ENCODE data around the gene SHCBP1L.
"Not testable (repeated sequence)": the region's sequence is repeated elsewhere in the genome, so short reads cannot be mapped to it uniquely, and the experiment has no call there.

The SHCBP1L gene

GRCh38 chr1:182962554-182963115, 9.7 kb upstream of the SHCBP1L start:
- DNase-seq: peak; percentile 10

- DNase-seq: no peak
Measured at GRCh38 chr1:182960046-182960445, 7.1 kb upstream of the SHCBP1L start.

DNA sequence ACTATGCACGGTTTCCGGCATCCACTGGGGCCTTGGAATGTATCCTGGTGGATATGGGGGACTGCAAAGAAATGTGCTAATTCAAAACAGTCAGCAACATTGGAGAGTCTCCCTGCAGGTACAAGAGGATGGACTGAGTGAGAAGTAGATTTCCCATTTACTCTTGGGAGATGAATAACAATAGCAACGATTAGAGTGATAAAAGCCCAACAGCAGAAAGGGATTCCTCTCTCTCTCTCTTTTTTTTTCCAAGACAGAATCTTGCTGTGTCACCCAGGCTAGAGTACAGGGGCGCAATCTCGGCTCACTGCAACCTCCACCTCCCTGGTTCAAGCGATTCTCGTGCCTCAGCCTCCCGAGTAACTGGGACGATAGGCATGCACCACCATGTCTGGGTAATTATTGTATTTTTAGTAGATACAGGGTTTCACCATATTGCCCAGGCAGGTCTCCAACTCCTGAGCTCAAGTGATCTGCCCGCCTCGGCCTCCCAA, 5.0 kb upstream of the SHCBP1L start:
- DNase-seq: no peak

GRCh38 chr1:182956708-182957365, 3.9 kb upstream of the SHCBP1L start:
- DNase-seq: no peak

DNA sequence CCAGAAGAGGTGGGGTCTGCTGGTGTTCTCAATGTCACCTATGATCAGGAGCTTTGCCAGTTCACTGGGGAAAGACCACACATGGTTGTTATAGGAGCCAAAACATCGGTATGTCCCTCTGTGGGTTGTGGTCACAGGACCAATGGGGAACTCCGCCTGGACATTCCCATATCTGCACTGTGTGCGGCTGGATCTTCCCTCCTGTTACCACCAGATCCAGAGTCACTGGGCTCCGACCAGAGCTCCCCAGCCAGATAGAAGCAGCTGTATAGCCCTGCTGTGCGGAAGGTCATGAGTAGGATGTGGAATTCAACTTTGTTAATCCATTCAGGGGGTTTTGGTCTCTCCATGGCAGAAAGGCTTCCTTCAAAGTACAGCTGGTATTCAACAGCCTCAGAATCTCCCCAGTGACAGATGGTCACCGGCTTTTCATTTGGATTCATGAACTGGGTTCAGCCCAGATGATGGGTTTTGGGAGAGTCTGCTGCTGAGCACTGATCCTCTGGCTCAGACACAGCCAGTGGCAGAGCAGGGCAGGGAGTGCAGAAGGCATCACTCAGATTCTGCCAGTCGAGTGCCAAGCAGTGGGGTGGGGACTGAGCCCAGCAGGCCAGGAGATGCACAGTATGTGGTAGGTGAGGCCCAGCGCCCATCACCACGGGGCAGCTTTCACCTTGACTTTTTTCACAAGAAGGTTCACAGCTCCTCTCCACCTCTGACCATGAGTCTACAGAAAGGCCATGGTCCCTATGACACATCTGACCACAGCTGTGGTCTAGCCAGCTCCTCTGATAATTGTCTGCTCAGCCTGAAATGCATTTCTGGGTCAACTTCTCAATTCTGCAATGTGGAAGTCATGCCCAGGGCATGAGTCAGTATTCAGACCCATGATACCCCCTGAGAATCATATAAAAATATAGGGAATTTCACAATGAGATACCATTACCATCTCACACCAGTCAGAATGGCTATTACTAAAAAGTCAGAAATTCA, 2.9 kb upstream of the SHCBP1L start:
- no peak for DNase-seq

DNA sequence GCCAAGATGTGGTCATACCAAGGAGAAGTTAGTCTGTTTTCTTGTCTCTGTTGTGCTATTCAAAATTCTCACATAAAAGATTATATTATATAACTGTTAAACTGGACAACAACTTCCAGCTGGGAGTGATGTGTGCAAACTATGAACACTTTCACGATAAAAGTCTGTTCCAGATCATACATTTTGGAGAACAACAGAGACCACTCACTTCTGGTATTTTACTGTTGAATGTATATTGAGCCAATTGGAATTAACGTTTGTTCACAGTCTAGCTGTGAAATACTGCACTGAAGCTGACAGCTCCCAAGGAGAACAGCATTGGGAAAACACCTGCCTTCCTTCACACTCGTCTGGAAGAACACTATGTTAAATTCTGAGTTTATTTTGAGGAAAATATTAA, 860 bp upstream of the SHCBP1L start:
- DNase-seq: no peak

- not testable (repeated sequence) for DNase-seq
Measured at GRCh38 chr1:182943336-182943735, 9.6 kb downstream of the SHCBP1L start.

DNA sequence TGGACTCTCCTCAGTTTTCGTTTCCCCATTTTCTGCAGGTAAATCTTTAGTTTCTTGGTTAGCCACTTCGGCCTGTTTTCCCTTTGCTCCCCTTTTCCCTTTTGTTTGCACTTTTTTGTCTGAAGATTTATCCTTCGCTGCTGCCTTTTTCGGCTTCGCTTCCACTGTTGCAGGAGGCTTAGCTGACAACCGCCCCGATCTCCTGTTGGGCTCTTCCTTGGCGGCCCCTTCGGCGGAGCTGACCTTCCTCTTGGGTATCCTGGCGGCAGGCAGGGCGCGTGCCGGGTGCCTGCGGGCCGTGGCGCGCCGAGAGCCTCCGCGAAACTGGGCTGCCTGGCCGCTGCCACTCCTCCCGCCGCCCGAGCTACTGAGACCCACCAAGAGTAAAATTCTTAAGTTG, 10.8 kb downstream of the SHCBP1L start:
- not testable (repeated sequence) for DNase-seq

DNA sequence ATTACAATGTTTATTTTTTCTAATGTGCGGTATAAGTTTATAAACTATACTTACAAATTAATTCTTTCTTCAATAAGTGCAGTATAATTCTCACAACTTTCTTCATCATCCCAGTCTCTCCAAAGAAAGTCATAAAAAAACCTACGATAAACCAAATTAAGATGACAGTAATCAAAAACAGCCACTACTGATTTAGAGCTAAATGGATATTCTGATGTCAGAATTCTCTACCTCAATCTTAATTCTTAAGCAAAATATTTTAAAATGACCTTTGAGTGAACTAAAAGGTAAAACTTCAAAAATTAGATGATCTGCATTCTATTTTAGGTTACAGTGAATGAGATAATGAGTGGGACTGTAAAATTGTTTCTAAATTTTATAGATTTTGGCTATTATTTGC, 13.6 kb downstream of the SHCBP1L start:
- no peak for DNase-seq

DNA sequence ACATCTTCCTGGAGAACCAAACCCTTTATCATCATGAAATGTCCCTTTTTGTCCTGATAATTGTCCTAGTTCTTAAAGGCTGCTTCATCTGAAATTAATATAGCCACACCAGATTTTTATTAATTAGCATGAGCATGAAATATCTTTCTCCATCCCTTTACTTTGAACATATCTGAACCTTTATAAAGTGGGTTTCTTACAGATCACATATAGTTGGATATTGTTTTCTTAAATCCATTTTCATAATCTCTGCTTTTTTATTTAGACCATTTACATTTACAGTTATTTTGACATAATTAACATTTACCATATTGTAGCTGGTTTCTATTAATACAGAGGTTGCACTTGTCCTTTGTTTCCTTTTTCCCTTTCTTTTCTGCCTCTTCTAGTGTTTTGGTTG, 17.2 kb downstream of the SHCBP1L start:
- no peak for DNase-seq

DNA sequence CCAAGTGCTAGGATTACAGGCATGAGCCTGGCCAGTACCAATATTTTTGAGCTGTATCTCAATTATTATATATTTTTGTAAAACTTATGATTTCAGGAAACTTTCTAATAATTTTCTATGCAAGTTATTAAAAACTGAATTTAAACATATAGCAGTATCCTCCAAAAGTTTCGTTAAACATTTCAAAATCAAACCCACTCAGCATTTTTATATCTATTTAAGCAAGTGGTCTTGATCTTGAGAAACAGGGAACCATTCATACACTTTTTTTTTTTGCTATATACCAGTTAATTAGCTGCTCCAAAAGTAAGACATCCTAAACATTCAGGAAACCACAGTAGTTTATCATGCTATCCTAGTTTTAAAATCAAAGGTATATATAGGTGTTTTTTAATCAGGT, 22.0 kb downstream of the SHCBP1L start:
- DNase-seq: no peak

DNA sequence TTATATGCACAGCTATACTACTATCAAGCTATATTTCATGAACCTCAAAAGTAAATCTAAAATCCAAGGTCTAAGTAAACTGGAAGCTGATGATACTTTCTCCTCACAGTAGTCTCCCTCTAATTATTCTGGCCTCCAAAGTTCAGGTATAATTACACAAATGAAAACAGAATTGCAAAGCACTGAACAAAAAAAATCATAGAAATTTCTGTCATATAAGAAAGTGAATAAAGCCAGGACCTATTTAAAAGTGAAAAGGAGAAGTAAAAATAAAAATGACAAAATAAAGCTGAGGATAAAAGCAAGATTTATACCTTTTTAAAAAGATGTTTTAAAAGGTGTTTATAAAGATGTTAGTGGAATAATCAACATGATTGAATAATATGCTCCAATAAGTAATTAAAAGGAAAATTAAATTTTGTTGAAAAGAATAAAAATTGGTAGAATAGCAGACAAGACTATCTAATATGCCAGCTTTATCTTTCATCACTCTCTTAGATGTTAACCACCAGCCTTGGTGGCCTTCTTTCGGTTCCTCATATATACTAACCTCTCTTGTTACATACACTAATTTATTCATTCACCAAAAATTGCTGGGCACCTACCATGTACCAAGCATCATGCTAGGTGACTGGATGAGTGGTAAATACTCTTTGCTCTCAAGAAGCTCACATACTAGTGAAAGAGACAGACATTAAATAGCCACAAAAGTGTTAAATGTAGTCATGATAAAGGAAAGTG, 25.1 kb downstream of the SHCBP1L start:
- DNase-seq: no peak

DNA sequence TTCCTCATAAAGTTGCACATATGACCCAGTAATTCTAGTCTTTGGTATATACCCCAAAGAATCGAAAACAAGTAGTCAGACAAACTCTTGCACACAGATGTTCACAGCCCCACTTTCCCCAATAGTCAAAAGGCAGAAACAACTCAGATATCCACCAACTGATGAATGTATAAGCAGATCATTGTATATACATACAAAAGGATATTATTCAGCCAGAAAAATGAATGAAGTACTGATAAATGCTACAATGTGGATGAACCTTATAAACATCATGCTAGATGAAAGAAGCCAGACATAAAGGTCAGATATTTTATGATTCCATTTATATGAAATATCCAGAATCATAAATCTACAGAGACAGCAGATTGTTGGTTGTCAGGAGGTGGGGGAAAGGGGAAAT, 27.3 kb downstream of the SHCBP1L start:
- no peak for DNase-seq

DNA sequence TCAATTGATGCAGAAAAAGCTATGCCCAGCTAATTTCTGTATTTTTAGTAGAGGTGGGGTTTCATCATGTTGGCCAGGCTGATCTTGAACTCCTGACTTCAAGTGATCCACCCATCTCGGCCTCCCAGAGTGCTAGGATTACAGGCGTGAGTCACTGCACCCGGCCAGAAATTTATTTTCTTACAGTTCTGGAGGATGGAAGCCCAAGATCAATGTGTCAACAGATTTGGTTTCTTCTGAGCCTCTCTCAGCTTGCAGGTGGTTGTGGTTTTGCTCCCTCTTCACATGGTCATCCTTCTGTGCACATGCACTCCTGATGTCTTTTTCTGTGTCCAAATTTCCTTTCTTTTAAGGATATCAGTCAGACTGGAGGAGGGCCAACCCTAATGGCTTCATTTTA, 35.6 kb downstream of the SHCBP1L start:
- no peak for DNase-seq

GRCh38 chr1:182913401-182913800, 39.6 kb downstream of the SHCBP1L start:
- no peak for DNase-seq

- DNase-seq: no peak
Measured at GRCh38 chr1:182910143-182910542, 42.8 kb downstream of the SHCBP1L start.

DNA sequence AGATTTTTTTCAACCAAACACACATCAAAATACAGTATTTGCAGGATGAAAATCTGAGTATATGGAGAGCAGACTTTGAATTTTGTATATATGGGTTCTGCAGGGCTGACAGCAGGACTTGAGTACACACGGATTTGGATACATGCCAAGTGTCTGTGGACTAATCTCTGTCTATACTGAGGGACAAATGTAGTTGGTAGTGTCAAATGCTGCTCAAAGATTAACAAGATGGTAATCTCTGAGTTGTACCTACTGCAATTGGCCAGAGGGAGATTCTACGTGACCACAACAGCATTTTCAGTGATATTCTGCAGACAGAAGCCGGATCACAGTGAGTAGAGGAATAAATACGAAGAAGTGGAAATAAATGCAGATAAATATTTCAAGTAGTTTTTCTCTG, 43.4 kb downstream of the SHCBP1L start:
- no peak for DNase-seq

- no peak for DNase-seq
Measured at GRCh38 chr1:182905321-182905720, 47.6 kb downstream of the SHCBP1L start.

GRCh38 chr1:182901946-182902345, 51.0 kb downstream of the SHCBP1L start:
- not testable (repeated sequence) for DNase-seq

- no peak for DNase-seq
Measured at GRCh38 chr1:182897696-182898095, 55.3 kb downstream of the SHCBP1L start.

- DNase-seq: no peak
Measured at GRCh38 chr1:182890927-182891610, 61.9 kb downstream of the SHCBP1L start.

DNA sequence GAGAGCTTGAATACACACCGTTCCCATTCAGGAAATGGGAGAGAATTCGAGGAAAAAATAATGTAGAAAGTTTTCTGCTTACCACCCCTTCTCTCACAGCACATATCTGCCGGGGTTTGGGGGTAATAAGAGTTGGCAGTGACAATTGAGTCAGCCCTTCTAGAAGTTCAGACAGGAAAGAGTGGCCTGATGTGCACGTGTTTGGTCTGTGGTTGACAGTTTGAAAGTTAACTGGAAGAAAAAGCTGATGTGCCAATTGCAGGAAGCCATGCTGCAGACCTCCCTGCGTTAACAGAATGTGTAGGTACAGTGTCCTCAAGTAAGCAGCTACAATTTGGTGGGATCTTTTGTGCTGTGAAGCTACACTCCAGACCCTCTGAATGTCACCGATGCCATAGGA, 63.0 kb downstream of the SHCBP1L start:
- peak; percentile 33 for DNase-seq

Data from CD4-positive, alpha-beta T cell treated with Interleukin-17A for 1 hour (primary cell).